ENCODE data around the gene POM121L2. TPM values are rescaled to one million over a fixed set of nuclear protein-coding genes. Genes with fewer than 3 reads are reported as not detected.

The POM121L2 gene
- total and polyA plus RNA-seq, 9 of the 15 experiments (the other 6 are each of a cell fraction or from before 2014, with no cell fraction given): 0.23 to 0.45 TPM; not detected in 7

DNA sequence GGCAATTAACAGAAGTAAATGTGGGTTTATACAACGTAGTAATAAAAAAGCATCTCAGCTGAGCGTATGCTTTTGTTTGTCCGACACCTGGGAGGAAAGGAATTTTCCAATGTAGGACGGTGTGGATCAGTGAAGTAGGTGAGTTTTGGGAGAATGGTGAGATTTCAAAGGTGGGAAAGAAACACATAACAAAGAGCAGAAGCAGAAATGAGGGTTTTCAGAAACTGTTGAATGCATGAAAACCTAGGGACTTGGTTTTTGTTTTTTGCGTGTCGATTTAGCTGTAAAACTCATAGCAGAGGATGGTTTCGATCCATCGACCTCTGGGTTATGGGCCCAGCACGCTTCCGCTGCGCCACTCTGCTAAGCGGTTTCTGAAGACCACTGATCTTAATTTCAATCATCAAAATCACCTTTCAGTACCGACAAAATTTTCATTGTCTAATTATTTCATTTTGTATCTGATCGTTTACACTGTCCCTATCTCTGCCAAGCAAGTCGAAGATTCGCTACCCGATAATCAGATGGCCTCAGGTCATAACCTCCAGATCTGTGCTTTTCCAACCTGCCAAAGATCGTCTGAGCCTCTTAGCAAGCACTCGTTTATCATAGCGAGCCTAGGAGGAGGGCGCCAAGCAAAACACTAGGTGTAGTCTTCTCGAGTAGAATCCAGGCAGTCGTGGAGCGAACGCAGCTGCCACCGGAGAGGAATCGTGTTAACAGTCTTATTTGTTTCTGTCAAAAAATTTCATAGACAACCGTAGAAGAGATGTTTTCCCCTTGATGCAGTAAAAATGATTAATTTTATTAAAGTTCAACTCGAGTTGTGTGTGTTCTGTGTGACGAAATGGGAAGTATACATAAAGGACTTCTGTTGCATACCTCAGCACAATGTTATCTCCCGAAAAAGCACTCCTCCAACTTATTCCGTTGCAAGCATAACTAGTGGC, 20.9 kb upstream of the POM121L2 start (continued):
- TF ChIP-seq, protein P1, sequence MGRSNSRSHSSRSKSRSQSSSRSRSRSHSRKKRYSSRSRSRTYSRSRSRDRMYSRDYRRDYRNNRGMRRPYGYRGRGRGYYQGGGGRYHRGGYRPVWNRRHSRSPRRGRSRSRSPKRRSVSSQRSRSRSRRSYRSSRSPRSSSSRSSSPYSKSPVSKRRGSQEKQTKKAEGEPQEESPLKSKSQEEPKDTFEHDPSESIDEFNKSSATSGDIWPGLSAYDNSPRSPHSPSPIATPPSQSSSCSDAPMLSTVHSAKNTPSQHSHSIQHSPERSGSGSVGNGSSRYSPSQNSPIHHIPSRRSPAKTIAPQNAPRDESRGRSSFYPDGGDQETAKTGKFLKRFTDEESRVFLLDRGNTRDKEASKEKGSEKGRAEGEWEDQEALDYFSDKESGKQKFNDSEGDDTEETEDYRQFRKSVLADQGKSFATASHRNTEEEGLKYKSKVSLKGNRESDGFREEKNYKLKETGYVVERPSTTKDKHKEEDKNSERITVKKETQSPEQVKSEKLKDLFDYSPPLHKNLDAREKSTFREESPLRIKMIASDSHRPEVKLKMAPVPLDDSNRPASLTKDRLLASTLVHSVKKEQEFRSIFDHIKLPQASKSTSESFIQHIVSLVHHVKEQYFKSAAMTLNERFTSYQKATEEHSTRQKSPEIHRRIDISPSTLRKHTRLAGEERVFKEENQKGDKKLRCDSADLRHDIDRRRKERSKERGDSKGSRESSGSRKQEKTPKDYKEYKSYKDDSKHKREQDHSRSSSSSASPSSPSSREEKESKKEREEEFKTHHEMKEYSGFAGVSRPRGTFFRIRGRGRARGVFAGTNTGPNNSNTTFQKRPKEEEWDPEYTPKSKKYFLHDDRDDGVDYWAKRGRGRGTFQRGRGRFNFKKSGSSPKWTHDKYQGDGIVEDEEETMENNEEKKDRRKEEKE (IDR thresholded peaks at IDR 0.05; ENCODE audit: borderline replicate concordance in 1 of 2, control insufficient read depth in 1 of 2, low read depth in 2 of 2, low read length in 1 of 2): peak in 1 of 2 experiments; percentile 75; a peak in 1 of 4 replicates
- peak; percentile 71 for TF ChIP-seq TEAD4 (IDR thresholded peaks at IDR 0.05; ENCODE audit: low read length)
- TF ChIP-seq TEAD4 (CRISPR knock-in tag; IDR thresholded peaks at IDR 0.05; ENCODE audit: borderline replicate concordance): no peak
- TF ChIP-seq PHF20 (IDR thresholded peaks at IDR 0.05; ENCODE audit: partially characterized antibody): peak; percentile 72
- no peak for TF ChIP-seq ARHGAP35 (IDR thresholded peaks at IDR 0.05; ENCODE audit: partially characterized antibody)
- peak in 1 of 2 experiments; percentile 81; a peak in 1 of 4 replicates for TF ChIP-seq MAZ (CRISPR knock-in tag; conservative IDR thresholded peaks at IDR 0.05 in 1 of 2, IDR thresholded peaks at IDR 0.05 in 1 of 2)
- TF ChIP-seq JUND (IDR thresholded peaks at IDR 0.05; ENCODE audit: borderline replicate concordance, low read depth, low read length): no peak; the same call in 1 of the 2 replicates
- TF ChIP-seq JUND (tag; IDR thresholded peaks at IDR 0.05; ENCODE audit: borderline replicate concordance, low read depth, low read length): peak; percentile 65; the same call in 1 of the 3 replicates
- TF ChIP-seq, protein P2, sequence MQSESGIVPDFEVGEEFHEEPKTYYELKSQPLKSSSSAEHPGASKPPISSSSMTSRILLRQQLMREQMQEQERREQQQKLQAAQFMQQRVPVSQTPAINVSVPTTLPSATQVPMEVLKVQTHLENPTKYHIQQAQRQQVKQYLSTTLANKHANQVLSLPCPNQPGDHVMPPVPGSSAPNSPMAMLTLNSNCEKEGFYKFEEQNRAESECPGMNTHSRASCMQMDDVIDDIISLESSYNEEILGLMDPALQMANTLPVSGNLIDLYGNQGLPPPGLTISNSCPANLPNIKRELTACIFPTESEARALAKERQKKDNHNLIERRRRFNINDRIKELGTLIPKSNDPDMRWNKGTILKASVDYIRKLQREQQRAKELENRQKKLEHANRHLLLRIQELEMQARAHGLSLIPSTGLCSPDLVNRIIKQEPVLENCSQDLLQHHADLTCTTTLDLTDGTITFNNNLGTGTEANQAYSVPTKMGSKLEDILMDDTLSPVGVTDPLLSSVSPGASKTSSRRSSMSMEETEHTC (IDR thresholded peaks at IDR 0.05): no peak
- no peak for TF ChIP-seq ERF (CRISPR knock-in tag; IDR thresholded peaks at IDR 0.05)
- TF ChIP-seq ZNF146 (CRISPR knock-in tag; IDR thresholded peaks at IDR 0.05; ENCODE audit: unreplicated experiment): no peak
- TF ChIP-seq, protein P3, sequence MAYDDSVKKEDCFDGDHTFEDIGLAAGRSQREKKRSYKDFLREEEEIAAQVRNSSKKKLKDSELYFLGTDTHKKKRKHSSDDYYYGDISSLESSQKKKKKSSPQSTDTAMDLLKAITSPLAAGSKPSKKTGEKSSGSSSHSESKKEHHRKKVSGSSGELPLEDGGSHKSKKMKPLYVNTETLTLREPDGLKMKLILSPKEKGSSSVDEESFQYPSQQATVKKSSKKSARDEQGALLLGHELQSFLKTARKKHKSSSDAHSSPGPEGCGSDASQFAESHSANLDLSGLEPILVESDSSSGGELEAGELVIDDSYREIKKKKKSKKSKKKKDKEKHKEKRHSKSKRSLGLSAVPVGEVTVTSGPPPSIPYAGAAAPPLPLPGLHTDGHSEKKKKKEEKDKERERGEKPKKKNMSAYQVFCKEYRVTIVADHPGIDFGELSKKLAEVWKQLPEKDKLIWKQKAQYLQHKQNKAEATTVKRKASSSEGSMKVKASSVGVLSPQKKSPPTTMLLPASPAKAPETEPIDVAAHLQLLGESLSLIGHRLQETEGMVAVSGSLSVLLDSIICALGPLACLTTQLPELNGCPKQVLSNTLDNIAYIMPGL (CRISPR knock-in tag; IDR thresholded peaks at IDR 0.05): peak; percentile 96
- TF ChIP-seq SREBF1 (IDR thresholded peaks at IDR 0.05; ENCODE audit: borderline replicate concordance, low read depth, low read length): peak; percentile 57; the same call in 1 of the 2 replicates
- peak; percentile 100 for TF ChIP-seq CCAR2 (IDR thresholded peaks at IDR 0.05; ENCODE audit: low read depth, low read length)
- TF ChIP-seq RBFOX2 (IDR thresholded peaks at IDR 0.05; ENCODE audit: low read depth, low read length): peak; percentile 46
- no peak for TF ChIP-seq COPS2 (conservative IDR thresholded peaks at IDR 0.05)
- TF ChIP-seq ADNP (tag; IDR thresholded peaks at IDR 0.05): peak; percentile 94
- TF ChIP-seq TRIM24 (IDR thresholded peaks at IDR 0.05): peak in 1 of 2 experiments; percentile 51; a peak in 1 of 4 replicates
- peak; percentile 80 for TF ChIP-seq GATAD2A (IDR thresholded peaks at IDR 0.05)
- no peak for TF ChIP-seq PHTF2 (CRISPR knock-in tag; IDR thresholded peaks at IDR 0.05)
- no peak for TF ChIP-seq RUNX1 (IDR thresholded peaks at IDR 0.05; ENCODE audit: low read depth)
